ENCODE data around the gene UQCC2.

The UQCC2 gene

DNA sequence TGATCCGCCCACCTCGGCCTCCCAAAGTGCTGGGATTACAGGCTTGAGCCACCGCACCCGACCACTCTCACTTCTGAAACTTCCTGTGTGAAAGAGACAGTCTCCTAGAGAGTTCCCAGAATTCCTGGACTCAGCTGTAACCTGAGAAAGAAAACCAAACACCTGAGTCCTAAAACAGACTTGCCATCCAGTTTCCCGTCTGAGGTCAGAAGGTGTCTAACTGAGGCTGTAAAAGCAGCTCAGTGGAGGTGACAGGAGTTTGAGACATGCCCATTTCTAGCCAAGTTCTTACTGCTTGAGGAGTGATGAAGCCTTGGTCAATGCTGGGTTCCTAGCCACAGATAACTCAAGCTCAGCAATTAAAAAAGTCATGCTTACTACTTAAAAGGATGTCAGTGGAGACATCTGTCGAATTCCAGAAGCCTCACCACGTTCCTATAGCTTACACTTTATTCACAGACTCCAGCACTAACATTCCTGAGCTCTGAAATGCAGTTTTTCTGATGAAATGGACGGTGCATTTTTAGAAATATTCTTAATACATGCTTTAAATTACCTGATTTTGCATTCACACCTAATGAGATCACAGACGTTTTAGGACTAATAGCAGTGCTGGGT lies 6.1 kb downstream of the UQCC2 start:
- no peak for DNase-seq

DNA sequence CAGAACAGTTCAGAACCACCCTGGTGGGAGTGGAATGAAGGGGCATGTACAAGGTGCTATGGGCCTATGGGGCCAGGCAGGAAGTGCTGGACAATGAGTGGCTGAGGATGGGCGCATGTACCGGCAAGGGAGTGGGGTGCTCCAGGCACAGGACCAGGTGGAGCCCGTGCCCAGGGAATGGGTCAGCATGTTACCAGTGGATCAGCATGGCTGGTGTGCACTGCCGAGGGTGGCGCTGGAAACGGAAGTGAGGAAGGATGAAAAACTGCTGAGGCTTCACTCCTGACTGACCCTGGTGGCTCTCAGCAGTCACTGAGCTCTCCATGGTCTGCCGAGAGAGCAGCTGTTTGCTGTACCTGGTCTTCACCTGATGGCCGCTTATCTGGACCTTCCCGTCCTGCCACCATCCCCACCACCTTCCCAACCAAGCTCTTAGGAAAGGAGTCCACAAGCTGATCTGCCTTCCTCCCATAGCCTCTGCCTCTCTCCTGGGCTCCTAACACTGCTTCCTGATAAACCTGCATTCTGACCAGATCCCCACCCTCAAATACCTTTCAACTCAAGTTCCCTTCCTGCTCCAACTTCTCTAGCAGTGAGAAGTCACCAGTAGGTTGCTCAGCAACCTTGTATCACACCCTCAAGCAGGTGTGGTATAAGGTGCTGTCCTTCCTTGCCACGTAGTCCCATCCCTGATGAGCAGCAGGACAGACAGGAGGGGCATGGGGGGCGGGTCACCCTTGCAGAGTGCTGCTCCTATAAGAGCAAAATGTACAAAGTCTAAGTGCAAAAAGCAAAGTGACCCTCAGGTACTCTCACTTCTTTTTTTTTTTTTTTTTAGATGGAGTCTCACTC lies 7.1 kb downstream of the UQCC2 start:
- no peak for DNase-seq

DNA sequence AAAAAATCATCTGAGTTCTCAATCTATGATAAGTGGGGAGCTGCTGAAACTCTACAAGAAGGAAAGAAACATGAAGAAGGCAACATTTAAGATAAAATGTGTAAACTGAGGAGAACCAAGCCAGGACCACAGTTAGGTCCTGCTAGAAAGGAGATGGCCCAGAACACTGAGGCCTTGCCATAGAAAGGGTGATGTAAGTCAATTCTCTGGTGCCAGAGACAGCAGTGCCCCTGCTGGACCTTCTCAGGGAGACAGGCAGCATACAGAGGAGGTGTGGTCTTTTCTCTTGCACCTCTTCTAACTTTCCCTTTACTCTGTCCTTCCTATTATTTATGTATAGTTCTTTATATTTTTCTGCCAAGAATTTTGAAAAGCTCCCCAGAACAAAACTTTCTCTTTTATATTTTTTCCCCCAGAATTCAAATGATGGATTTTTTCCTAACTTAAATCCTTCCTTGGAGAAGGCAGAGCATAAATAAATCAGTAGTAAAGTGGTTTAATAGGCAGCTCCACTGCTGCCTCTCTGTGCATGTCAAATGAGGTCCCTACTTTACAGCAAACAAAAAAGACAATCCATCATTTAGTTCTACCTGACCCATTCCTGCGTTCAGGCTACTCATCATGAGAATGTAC lies 9.0 kb downstream of the UQCC2 start:
- peak; percentile 48 for DNase-seq

DNA sequence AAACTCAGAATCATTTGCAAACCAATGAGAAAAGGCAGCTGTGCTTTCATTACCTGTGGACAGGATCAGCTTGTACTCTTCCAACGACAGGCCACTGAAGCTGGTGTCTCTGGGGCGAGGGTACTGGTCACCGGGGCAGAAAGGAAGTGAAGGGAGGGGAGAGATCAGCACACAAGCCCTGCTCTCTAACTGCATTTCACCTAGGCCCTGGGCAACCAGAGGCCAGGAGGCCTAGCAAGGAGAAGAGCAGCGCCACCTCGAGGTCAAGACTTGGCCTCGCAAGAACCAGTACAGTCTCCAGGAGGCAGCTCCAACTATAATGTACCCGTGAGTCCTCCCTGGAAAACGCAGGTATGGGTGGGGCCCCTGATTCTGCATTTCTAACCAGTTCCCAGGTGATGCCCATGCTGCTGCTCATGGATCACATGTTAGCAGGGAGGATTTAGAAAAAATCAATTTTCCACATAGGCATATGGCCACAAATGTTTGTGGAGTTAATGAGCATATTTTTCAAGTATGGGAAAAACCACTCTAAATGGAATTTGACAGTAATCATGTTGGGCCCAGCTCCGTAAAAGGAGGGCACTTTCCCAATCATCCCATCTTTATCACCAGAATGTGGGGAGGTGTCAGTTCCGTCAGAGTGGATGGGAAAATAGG lies 11.0 kb downstream of the UQCC2 start:
- DNase-seq: peak; percentile 12

DNA sequence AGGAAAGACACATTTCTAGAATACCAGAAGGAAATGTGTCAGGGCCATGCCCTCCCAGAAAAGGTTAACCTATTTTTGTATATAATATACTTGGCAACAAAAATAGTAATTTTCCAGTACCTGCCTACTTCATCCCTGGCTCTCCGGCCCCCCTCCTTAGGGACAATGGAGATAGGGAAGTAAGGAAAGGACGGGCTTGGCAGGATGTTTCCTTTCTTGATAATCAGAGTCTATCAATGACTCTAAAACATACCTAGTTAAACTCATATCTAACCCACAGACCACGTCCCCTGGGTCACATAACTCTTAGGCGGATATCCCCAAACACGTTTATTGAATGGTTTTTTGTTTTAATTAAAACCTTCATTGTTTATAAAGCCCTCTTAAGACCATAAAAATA lies 11.8 kb downstream of the UQCC2 start:
- no peak for DNase-seq

DNA sequence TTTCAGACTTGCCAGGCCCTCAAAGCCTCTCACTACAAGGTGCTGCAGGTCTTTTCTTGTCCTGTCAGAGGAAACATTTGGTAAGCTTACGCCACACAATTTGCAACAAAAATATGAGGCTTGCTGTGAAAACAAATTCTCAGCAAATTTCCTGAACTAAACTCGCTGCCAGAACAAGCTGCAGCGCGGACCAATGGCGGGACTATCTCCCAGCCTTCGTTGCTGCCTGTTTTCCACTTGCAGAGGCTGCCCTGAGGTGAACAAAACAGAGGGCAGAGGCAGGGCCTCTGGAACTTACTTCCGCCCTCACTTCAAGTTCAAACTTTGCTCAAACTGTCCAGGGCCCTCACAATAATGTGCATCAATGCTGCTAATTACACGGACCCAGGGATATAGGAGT lies 12.4 kb downstream of the UQCC2 start:
- no peak for DNase-seq

DNA sequence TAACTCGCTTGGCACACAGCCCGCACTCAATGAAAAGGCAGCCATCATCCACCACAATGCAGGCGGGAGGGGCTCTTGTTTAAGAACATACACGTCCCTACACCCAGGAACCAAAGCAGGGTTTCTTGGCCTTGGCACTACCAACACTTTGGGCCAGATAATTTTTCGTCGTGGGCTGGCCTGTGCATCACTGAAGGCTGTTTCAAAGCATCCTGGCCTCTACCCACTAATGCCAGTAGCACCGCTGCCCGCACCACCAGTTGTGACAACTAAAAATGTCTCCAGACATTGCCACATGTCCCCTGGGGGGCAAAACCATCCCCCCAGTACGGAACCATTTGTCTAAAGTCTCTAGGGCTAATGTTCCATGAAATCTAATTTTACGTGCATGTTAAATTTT lies 13.0 kb downstream of the UQCC2 start:
- no peak for DNase-seq

DNA sequence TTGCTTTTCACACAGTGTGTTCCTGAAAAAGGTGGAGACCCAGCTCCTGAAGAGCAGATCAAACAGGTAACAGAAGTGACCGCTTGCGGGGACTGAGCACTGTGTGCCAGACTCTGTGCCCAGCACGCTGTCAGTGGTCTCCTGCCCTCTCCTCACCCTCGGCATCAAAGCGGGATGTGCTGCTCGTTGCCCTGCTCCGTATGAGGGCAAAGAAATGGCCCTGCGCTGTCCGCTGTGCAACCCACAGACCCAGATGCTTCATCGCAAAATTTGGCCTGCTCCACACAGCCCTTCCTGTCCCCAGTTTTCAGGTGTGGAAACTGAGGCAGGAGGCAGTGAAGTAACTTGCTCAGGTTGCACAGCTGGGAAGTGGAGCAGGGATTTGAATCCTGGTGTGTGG lies 13.7 kb downstream of the UQCC2 start:
- DNase-seq: no peak

DNA sequence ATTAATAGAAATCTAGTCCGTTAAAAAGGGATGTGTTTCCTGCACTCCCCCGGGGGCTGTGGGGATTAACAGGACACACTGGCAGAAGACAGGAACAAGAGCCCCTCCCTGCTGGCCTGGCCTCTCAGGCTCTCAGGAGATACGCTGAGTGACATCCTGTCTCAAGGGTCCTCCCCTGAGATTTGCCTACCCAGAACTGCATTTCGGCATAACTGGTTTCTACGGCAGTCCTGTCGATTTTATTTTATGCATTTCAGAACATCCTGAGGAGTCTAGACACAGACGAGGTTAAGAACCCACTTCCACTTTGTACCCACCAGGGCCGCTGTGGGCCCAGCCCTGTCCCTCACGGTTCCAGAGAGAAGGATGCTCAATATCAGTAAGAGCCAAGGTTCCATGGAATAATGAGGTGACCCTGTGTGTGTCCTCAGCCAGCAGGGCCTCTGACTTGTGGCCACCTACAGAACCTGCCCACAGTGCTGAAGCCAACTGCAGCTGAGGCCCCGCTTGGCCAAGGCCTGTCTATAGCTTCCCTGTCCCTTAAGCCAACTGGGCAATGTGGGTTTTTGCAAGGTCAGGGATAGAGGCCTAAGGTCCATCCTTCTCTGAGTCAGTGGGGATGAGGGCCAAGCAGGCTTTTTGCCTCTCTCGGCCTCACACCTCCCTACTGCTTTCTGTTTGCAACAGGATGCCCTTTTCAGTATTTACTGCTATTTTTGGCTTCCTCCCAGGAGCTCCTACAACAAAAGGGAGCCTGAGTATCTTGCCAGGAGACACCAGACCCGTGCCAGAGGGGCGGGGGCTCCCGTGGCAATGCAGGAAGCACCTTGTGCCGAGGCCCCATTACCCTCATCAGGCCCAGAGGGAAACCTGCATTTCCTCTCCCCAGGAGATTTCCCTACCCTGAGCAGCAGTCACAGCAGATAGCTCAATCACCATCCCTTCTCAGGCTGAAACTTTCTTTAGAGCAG lies 14.7 kb downstream of the UQCC2 start:
- DNase-seq: peak; percentile 88

DNA sequence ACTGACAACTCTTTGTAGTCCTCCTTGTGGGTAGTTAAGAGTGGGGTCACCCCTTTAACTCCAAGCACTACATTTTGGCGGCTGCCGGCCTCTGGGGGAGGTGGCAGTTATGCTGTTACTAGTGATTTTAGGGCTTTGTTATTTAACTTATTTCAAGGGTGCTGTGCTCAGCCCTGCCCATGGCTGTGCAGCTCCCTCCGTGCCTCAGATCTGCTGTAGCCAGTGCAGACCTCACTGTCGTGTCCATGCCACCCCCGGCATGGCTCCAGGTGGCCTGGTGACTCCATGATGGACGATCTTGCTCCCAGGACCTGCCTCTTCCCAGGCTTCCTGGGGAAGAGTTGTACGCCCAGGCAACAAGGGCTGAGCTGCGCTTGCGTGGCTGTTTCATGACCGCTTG lies 15.4 kb downstream of the UQCC2 start:
- DNase-seq: no peak

DNA sequence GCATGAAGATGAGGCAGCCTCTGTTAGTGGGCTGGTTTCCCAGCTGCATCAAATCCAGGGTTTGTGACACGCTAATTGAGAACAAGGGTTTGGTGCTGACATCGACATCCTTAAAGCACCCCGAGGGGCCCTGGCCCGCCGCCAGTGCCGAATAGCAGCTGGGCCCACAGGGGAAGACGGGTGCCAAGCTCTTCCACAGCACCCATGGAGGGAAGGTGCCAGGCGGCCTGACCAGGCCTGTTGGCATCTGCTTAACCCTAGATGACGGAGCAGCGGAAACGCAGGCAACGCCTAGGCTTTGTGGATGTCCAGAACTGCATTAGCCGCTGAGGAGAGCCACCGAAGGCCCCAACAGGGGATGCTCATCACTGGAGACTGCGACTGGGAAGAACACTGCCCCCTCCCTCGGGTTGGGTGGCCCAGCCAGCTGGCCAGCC lies 16.0 kb downstream of the UQCC2 start:
- peak; percentile 93 for DNase-seq

DNA sequence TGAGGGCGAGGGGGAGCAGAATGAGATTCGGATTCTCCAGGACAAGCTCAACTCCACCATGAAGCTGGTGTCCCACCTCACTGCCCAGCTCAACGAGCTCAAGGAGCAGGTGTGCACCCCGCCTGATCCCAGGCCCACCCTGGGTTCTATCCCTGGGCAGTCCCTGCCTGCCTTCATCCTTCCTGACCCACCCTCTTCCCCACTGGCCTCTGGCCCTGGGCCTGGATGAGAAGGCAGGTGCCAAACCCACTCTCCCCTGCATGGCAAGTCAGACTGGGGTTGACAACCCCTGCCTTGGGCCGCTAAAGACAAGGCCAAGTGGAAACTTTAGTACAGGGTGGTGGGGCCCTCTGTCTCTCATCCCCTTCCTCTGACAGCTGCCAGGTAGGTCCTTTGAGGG lies 16.5 kb downstream of the UQCC2 start:
- no peak for DNase-seq

DNA sequence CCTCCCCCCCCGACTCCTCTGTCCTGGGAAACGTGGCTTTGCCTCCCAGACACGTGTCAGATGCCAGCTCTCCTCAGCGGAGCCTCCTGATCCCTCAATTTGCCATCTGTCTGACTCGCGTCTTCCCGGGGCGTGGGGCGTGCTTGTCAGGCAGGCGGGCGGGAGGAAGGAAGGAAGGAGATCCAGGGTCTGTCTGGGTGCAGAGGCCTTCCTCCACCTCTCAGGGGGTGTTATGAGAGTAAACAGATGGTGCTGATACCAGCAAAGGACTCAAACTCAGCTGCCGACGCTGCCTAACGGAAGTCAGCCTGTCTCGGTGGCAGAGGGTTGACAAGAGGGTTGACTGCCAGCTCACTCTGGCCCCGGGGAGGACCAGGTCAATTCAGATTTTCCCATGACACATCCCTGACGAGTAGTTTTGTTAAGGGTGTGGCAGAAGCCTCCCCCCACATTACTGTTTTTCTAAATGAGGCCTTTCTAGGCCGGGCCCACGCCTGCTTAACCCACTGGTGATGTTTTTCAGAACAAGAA lies 17.0 kb downstream of the UQCC2 start:
- DNase-seq: no peak

DNA sequence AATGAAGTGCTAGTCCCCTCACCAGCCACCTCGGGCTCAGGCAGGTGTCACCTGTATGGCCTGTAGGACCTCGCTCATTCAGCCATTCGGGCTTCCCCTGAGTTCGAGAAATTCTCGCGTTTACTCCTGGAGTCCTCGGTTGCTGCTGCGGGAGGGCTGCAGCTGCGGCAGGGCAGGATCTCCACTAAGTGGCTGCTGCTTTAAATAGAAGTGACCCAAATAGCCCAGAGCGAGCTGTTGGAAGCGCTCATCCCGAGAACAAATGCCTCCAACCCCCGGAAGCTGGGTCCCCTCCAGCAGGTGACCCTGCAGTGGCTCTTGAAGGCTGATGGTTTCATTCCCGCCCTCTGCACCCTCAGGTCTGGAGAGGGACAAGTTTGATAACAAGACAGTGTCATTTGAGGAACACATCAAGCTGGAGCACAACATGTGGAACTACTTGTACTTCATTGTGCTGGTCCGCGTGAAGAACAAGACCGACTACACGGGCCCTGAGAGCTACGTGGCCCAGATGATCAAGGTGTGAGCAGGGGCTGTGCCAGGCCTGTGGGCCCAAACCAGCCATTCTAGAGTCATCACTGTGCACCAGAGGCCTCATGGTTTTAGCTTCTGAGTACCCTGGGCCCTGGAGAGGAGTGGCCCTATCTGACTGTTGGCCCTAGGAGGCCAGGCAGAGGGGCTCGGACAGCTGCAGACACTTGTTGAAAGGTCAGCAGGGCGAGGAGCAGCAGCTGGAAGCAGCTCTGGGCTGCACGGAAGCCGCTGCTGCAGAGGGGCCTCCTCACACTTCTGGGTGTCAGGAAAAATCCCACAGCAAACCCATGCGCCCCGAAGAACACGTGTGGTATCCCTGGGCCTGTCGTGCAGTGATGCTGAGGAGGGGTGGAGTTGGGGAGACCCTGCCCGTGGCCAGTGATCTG lies 18.1 kb downstream of the UQCC2 start:
- DNase-seq: no peak

DNA sequence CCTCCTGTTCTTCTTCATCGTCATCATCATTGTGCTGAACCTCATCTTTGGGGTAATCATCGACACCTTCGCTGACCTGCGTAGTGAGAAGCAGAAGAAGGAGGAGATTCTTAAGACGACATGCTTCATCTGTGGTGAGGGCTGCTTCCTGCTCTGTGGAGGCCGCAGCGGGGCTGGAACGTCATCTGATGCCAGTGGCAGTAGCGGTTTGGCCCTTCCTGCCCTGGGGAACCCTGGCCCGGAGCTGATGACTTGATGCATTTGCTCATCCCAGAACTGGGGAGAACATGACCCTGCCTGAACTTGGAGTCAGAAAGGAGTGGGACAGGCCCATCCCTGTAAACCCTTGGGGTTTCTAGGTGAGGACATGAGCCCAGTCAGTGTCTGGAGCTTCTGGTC lies 18.7 kb downstream of the UQCC2 start:
- no peak for DNase-seq

DNA sequence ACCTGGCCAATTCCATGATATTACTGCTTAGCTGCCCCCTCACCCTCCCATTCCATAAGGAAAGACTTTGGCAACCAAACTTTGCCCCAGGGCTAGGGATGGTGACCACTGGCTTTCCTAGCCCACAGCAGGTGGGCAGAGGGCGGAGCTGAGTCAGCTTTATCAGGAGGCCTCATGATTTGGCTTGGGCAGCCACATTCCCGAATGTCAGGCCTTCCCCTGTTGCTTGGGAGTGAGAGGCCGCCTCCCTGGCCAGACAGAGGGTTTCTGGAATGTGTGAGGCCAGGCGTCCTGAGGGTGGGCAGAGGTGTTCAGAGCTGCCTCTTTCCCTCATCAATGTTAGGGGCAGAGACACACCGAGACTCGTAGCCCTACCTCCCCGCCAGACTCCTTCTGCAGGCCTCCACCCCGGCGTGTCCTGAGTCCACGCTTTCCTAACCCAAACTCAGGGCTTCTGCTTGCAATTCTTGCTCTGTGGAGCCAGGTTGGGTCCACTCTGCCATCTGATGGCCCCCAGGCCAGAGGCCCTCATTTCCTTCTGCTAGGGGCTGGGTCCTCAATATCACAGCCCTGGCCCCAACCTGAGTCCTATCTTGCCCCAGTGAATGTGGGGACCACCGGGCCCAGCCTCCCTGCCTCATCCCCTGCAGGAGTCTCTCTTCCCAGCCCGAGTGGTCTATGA lies 19.3 kb downstream of the UQCC2 start:
- no peak for DNase-seq

DNA sequence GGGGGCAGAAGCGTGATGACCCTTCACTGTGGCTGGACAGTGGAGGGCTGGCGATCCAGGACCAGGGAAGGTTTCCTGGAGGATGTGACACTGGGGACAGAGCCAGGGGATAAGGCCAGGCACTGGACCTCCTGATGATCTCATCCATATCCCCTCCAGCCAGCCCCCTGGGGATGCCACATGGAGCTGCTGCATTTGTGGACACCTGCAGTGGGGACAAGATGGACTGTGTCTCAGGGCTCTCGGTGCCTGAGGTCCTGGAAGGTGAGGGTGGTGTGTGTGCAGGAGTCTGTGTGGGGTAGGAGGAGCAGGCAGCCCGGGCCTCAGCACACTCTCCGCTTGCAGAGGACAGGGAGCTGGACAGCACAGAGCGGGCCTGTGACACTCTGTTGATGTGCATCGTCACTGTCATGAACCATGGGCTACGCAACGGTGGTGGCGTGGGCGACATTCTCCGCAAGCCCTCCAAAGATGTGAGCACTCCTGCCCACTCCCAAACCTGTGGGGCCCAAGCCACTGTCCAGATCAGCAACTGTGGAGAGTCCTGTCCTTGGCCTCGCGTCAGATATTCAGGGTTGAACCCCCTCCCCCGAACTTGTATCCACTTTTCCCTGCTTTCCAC lies 19.9 kb downstream of the UQCC2 start:
- DNase-seq: no peak

DNA sequence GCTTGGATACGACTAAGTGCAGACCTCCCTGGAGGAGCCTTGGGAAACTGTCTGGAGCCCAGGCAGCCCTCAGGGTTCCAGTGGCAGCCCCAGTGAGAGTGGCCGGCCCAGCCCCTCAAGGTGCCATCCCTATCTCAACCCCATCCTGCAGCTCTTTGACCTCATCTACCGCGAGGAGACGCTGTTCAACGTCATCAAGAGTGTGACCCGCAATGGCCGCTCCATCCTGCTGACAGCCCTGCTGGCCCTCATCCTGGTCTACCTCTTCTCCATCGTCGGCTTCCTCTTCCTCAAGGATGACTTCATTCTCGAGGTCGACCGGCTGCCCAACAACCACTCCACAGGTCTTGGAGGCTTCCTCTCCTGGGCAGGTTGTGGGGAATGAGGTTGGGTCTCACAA lies 20.7 kb downstream of the UQCC2 start:
- DNase-seq: no peak

DNA sequence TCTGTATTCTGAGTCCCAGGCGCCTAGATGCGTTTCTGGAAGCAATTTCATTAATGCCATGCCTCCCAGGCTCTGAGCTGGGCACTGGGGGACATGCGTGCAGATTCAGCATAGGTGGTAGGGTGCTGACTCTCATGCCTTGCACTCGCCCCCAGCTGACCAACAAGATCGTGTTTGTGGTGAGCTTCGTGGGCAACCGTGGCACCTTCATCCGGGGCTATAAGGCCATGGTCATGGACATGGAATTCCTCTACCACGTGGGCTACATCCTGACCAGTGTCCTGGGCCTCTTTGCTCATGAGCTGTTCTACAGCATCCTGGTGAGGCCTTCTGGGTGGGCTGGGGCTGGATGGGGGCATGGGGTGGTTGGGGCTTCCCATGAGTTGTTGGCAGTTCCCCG lies 21.6 kb downstream of the UQCC2 start:
- DNase-seq: no peak

DNA sequence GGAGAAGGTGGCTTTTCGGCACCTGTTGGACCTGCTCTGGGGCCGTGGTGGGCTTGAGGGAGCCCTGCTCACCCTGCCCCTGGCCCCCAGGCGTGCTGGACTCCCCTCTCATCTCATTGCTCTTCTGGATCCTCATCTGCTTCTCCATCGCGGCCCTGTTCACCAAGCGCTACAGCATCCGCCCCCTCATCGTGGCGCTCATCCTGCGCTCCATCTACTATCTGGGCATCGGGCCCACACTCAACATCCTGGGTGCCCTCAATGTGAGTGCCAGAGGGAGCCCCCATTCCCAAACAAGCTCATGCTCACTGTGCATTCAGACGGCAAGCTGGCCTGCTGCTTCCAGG lies 22.4 kb downstream of the UQCC2 start:
- DNase-seq: no peak
